ENCODE data around the gene PTPRB.

The PTPRB gene

DNA sequence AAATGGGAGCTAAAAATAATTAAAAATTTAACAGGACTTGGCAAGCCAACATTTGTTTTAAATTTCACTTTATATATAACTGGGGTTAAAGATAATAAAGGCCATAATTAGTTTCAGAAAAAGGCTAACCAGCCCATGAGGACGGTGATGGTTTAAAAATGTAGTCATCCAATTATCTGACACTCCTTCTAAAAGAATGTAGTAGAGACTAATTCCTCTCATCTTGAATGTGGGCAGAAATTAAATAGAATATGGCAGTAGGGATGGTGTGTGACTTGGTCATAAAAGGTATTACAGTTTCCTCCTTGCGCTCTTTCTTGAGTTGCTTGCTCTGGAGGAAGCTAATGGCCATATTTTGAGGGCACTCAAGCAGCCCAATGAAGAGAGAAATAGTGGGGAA is 49.1 kb upstream of the PTPRB start (continued):
- TF ChIP-seq, protein P1, sequence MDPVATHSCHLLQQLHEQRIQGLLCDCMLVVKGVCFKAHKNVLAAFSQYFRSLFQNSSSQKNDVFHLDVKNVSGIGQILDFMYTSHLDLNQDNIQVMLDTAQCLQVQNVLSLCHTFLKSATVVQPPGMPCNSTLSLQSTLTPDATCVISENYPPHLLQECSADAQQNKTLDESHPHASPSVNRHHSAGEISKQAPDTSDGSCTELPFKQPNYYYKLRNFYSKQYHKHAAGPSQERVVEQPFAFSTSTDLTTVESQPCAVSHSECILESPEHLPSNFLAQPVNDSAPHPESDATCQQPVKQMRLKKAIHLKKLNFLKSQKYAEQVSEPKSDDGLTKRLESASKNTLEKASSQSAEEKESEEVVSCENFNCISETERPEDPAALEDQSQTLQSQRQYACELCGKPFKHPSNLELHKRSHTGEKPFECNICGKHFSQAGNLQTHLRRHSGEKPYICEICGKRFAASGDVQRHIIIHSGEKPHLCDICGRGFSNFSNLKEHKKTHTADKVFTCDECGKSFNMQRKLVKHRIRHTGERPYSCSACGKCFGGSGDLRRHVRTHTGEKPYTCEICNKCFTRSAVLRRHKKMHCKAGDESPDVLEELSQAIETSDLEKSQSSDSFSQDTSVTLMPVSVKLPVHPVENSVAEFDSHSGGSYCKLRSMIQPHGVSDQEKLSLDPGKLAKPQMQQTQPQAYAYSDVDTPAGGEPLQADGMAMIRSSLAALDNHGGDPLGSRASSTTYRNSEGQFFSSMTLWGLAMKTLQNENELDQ (tag by site-specific recombination; IDR thresholded peaks at IDR 0.05; ENCODE audit: low read depth) = no peak
- TF ChIP-seq MYNN (tag by site-specific recombination; IDR thresholded peaks at IDR 0.05; ENCODE audit: borderline replicate concordance) = no peak
- no peak for TF ChIP-seq ZBTB20 (tag by site-specific recombination; IDR thresholded peaks at IDR 0.05)
- no peak for TF ChIP-seq ZNF76 (tag by site-specific recombination; IDR thresholded peaks at IDR 0.05; ENCODE audit: borderline replicate concordance, low read depth)

DNA sequence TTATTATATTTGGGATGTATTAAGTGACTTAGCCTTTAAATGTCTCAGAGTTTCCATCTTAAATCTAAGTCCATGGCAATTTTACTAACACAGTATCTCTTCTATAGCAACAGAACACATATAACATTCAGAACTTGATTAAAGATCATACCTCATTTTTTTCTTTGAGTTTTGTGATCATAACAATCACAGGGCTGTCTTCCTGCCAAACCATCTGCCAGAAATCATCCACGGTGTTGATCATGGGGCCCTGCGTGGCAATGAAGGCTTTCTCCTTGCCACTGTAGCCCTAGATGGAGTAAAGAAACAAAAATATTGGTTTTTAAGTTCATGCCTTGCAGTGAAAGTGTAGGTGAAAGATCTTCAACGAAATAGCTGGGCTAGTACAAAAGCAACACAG is 46.7 kb upstream of the PTPRB start:
- CTCF ChIA-PET = no interaction called here

DNA sequence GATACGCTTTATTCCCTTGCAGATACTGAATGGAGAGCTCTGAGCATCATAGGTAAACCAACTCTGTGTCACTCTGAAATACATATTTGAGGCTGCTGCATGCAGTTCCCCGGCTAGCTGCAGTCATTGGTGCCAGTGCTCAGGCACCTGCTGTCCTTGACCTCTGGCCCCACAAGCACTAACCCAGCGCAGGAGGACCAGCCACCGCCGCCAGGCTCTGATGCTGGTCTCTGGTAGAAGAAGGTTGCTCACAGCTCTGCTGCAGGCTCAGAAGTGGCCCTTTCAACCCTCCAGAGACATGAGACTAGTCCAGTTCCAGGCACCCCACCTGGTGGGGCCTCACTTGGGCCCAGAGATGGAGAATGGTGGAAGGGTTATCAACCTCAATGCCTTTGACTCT is 34.5 kb upstream of the PTPRB start:
- CTCF ChIA-PET = interaction anchor here (0.6 kb wide), 1 partner anchor 20 kb away, joined by 3 read pairs; no protein-coding TSS in a partner anchor
- Histone ChIP-seq H3K36me3 (ENCODE audit: control insufficient read depth in 2 of 2, insufficient read depth in 1 of 2, low read length in 2 of 2) (no peaks in the 10 kb centered on the region), H3K4me1 (ENCODE audit: control insufficient read depth, insufficient read depth, low read length) (no peaks in the 10 kb centered on the region), H3K4me3 (ENCODE audit: low read depth, low read length) (no peak overlapping the region), H3K27ac (ENCODE audit: extremely low read depth, low read depth, low read length) (no peak overlapping the region), H3K9me3 (ENCODE audit: control insufficient read depth, insufficient read depth, low read depth, low read length) (no peaks in the 10 kb centered on the region)
- POLR2A ChIA-PET = no interaction called here
- TF ChIP-seq ZEB2 (tag by site-specific recombination; IDR thresholded peaks at IDR 0.05) (no peak), MZF1 (tag by site-specific recombination; IDR thresholded peaks at IDR 0.05; ENCODE audit: borderline replicate concordance) (no peak), ZNF19 (tag by site-specific recombination; IDR thresholded peaks at IDR 0.05; ENCODE audit: low read depth) (no peak), ZNF785 (tag by site-specific recombination; IDR thresholded peaks at IDR 0.05) (no peak), ZNF335 (tag by site-specific recombination; conservative IDR thresholded peaks at IDR 0.05) (no peak), ZSCAN23 (tag by site-specific recombination; IDR thresholded peaks at IDR 0.05) (no peak), ZSCAN16 (tag by site-specific recombination; IDR thresholded peaks at IDR 0.05) (no peak), HOXC10 (CRISPR knock-in tag; IDR thresholded peaks at IDR 0.05) (no peak), GLI4 (tag by site-specific recombination; IDR thresholded peaks at IDR 0.05) (no peak), ZNF529 (tag by site-specific recombination; IDR thresholded peaks at IDR 0.05; ENCODE audit: insufficient replicate concordance) (no peak), ZNF629 (tag by site-specific recombination; IDR thresholded peaks at IDR 0.05) (no peak), ZNF354C (tag by site-specific recombination; IDR thresholded peaks at IDR 0.05; ENCODE audit: borderline replicate concordance, low read depth) (no peak)
- TF ChIP-seq, protein P2, sequence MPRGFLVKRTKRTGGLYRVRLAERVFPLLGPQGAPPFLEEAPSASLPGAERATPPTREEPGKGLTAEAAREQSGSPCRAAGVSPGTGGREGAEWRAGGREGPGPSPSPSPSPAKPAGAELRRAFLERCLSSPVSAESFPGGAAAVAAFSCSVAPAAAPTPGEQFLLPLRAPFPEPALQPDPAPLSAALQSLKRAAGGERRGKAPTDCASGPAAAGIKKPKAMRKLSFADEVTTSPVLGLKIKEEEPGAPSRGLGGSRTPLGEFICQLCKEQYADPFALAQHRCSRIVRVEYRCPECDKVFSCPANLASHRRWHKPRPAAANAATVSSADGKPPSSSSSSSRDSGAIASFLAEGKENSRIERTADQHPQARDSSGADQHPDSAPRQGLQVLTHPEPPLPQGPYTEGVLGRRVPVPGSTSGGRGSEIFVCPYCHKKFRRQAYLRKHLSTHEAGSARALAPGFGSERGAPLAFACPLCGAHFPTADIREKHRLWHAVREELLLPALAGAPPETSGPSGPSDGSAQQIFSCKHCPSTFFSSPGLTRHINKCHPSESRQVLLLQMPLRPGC (tag by site-specific recombination; IDR thresholded peaks at IDR 0.05) = no peak
- TF ChIP-seq, protein P3, sequence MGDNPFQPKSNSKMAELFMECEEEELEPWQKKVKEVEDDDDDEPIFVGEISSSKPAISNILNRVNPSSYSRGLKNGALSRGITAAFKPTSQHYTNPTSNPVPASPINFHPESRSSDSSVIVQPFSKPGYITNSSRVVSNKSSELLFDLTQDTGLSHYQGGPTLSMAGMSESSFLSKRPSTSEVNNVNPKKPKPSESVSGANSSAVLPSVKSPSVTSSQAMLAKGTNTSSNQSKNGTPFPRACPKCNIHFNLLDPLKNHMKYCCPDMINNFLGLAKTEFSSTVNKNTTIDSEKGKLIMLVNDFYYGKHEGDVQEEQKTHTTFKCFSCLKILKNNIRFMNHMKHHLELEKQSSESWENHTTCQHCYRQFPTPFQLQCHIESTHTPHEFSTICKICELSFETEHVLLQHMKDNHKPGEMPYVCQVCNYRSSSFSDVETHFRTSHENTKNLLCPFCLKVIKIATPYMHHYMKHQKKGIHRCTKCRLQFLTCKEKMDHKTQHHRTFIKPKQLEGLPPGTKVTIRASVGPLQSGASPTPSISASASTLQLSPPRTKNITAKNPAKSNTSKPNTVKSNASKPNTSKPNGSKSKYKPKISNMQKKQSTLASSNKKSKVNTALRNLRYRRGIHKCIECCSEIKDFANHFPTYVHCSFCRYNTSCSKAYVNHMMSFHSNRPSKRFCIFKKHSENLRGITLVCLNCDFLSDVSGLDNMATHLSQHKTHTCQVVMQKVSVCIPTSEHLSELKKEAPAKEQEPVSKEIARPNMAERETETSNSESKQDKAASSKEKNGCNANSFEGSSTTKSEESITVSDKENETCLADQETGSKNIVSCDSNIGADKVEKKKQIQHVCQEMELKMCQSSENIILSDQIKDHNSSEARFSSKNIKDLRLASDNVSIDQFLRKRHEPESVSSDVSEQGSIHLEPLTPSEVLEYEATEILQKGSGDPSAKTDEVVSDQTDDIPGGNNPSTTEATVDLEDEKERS (tag by site-specific recombination; IDR thresholded peaks at IDR 0.05) = no peak
- TF ChIP-seq, protein P4, sequence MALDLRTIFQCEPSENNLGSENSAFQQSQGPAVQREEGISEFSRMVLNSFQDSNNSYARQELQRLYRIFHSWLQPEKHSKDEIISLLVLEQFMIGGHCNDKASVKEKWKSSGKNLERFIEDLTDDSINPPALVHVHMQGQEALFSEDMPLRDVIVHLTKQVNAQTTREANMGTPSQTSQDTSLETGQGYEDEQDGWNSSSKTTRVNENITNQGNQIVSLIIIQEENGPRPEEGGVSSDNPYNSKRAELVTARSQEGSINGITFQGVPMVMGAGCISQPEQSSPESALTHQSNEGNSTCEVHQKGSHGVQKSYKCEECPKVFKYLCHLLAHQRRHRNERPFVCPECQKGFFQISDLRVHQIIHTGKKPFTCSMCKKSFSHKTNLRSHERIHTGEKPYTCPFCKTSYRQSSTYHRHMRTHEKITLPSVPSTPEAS (tag by site-specific recombination; IDR thresholded peaks at IDR 0.05) = no peak

More for the DNA sequence above, 46.7 kb upstream of the PTPRB start:
- Histone ChIP-seq H3K27ac (ENCODE audit: extremely low read depth, low read depth, low read length) (no peak overlapping the region), H3K36me3 (ENCODE audit: control insufficient read depth in 2 of 2, insufficient read depth in 1 of 2, low read length in 2 of 2) (no peaks in the 10 kb centered on the region), H3K9me3 (ENCODE audit: control insufficient read depth, insufficient read depth, low read depth, low read length) (no peaks in the 10 kb centered on the region), H3K4me3 (ENCODE audit: low read depth, low read length) (no peak overlapping the region), H3K4me1 (ENCODE audit: control insufficient read depth, insufficient read depth, low read length) (no peaks in the 10 kb centered on the region)
- POLR2A ChIA-PET = no interaction called here
- no peak for TF ChIP-seq ZNF423 (tag by site-specific recombination; IDR thresholded peaks at IDR 0.05)
- TF ChIP-seq, protein P5, sequence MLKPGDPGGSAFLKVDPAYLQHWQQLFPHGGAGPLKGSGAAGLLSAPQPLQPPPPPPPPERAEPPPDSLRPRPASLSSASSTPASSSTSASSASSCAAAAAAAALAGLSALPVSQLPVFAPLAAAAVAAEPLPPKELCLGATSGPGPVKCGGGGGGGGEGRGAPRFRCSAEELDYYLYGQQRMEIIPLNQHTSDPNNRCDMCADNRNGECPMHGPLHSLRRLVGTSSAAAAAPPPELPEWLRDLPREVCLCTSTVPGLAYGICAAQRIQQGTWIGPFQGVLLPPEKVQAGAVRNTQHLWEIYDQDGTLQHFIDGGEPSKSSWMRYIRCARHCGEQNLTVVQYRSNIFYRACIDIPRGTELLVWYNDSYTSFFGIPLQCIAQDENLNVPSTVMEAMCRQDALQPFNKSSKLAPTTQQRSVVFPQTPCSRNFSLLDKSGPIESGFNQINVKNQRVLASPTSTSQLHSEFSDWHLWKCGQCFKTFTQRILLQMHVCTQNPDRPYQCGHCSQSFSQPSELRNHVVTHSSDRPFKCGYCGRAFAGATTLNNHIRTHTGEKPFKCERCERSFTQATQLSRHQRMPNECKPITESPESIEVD (tag by site-specific recombination; IDR thresholded peaks at IDR 0.05) = no peak

All from HEK293 (cell line).